HEK293T (cell line): ENCODE data around the gene CHRNE.
"Not testable (repeated sequence)": the region's sequence is repeated elsewhere in the genome, so short reads cannot be mapped to it uniquely, and the experiment has no call there.

ENCODE experiments used
- CTCF ChIA-PET: fragments of 350-600 bp; formaldehyde crosslinking; extraction: SDS; loops from one replicate; lab custom pipeline; 2021; ENCODE audit warnings: antibody characterized with exemption, inconsistent platforms; lab: Yijun Ruan, JAX
- POLR2A ChIA-PET: fragments of 350-600 bp; formaldehyde crosslinking; extraction: SDS; loops from one replicate; lab custom pipeline; 2020; ENCODE audit warnings: antibody characterized with exemption, inconsistent platforms; lab: Yijun Ruan, JAX
- DNase-seq: peaks from one replicate; pipeline ENCODE4 v3.0.0; 2012; ENCODE audit warnings: mixed read lengths; ENCODE audit errors: extremely low spot score
- ARNT ChIP-seq: fragments of 450-650 bp; IDR thresholded peaks from 2 replicates; pipeline ENCODE4 v1.6.1; 2017; ENCODE audit warnings: mild to moderate bottlenecking
- BHLHE40 ChIP-seq: fragments of 450-650 bp; IDR thresholded peaks from 2 replicates; pipeline ENCODE4 v1.6.1; 2016; ENCODE audit warnings: mild to moderate bottlenecking, moderate library complexity, borderline replicate concordance
- CTBP1 ChIP-seq: fragments of 450-650 bp; IDR thresholded peaks from 2 replicates; pipeline ENCODE4 v1.6.1; 2016; ENCODE audit warnings: borderline replicate concordance
- ELF4 ChIP-seq: fragments of 450-650 bp; IDR thresholded peaks from 2 replicates; pipeline ENCODE4 v1.6.1; 2017; ENCODE audit warnings: antibody characterized with exemption
- FOXA1 ChIP-seq: fragments of 450-650 bp; IDR thresholded peaks from 2 replicates; pipeline ENCODE4 v1.6.1; 2016; ENCODE audit warnings: mild to moderate bottlenecking
- FOXK2 ChIP-seq: fragments of 450-650 bp; IDR thresholded peaks from 2 replicates; pipeline ENCODE4 v1.6.1; 2016; ENCODE audit warnings: mild to moderate bottlenecking
- FOXM1 ChIP-seq: fragments of 450-650 bp; IDR thresholded peaks from 2 replicates; pipeline ENCODE4 v1.6.1; 2017; ENCODE audit warnings: mild to moderate bottlenecking, borderline replicate concordance
- HDGF ChIP-seq: fragments of 450-650 bp; IDR thresholded peaks from 2 replicates; pipeline ENCODE4 v1.6.1; 2017; ENCODE audit warnings: antibody characterized with exemption, borderline replicate concordance
- L3MBTL2 ChIP-seq: fragments of 450-650 bp; conservative IDR thresholded peaks from 2 replicates; pipeline ENCODE4 v1.6.1; 2016; ENCODE audit warnings: mild to moderate bottlenecking
- LEF1 ChIP-seq: fragments of 450-650 bp; IDR thresholded peaks from 2 replicates; pipeline ENCODE4 v1.6.1; 2017; ENCODE audit warnings: mild to moderate bottlenecking, borderline replicate concordance
- NFRKB ChIP-seq: fragments of 450-650 bp; IDR thresholded peaks from 2 replicates; pipeline ENCODE4 v1.6.1; 2016; ENCODE audit warnings: mild to moderate bottlenecking, moderate library complexity
- PKNOX1 ChIP-seq: fragments of 450-650 bp; IDR thresholded peaks from 2 replicates; pipeline ENCODE4 v1.6.1; 2016
- SP1 ChIP-seq: fragments of 450-650 bp; IDR thresholded peaks from 2 replicates; pipeline ENCODE4 v1.6.1; 2017
- SUZ12 ChIP-seq: fragments of 450-650 bp; IDR thresholded peaks from 2 replicates; pipeline ENCODE4 v1.6.1; 2016; ENCODE audit warnings: mild to moderate bottlenecking
- TARDBP ChIP-seq: fragments of 450-650 bp; IDR thresholded peaks from 2 replicates; pipeline ENCODE4 v1.6.1; 2016
- ZNF384 ChIP-seq: fragments of 450-650 bp; IDR thresholded peaks from 2 replicates; pipeline ENCODE4 v1.6.1; 2016

The CHRNE gene

GRCh38 chr17:4861052-4861451 is 41.8 kb downstream of the CHRNE start:
- ChIA-PET POLR2A (interaction anchor here (1.4 kb wide), 1 partner anchor 79 kb away, joined by 4 read pairs; the partner anchor contains the start of genes RNF167 and SLC25A11), CTCF (no interaction called here)
- DNase-seq: no peak
- TF ChIP-seq SUZ12 (no peak), LEF1 (no peak), NFRKB (no peak), ARNT (no peak), L3MBTL2 (no peak), BHLHE40 (no peak), ZNF384 (no peak), SP1 (no peak), PKNOX1 (no peak), ELF4 (no peak), CTBP1 (no peak), TARDBP (no peak), FOXK2 (no peak), HDGF (no peak), FOXM1 (no peak), FOXA1 (no peak)

GRCh38 chr17:4860651-4861050 is 42.2 kb downstream of the CHRNE start:
- no peak for TF ChIP-seq NFRKB
- TF ChIP-seq FOXA1: no peak
- no peak for TF ChIP-seq BHLHE40
- TF ChIP-seq TARDBP: no peak
- TF ChIP-seq LEF1: no peak
- no peak for TF ChIP-seq ZNF384
- no peak for TF ChIP-seq FOXM1
- no peak for TF ChIP-seq ARNT
- TF ChIP-seq CTBP1: no peak
- no peak for TF ChIP-seq ELF4
- no peak for TF ChIP-seq PKNOX1
- no peak for TF ChIP-seq FOXK2
- TF ChIP-seq SP1: no peak
- no peak for TF ChIP-seq HDGF
- no peak for TF ChIP-seq SUZ12
- no peak for TF ChIP-seq L3MBTL2
- no peak for DNase-seq
- POLR2A ChIA-PET: interaction anchor here (1.4 kb wide), 1 partner anchor 80 kb away, joined by 4 read pairs; the partner anchor contains the start of genes RNF167 and SLC25A11
- CTCF ChIA-PET: no interaction called here

GRCh38 chr17:4859816-4860625 is 42.9 kb downstream of the CHRNE start:
- DNase-seq: no peak
- CTCF ChIA-PET: no interaction called here
- no peak for TF ChIP-seq LEF1
- TF ChIP-seq HDGF: no peak
- no peak for TF ChIP-seq PKNOX1
- TF ChIP-seq ARNT: no peak
- no peak for TF ChIP-seq FOXA1
- TF ChIP-seq ZNF384: no peak
- no peak for TF ChIP-seq ELF4
- POLR2A ChIA-PET: no interaction called here

GRCh38 chr17:4858882-4859260 is 44.0 kb downstream of the CHRNE start:
- no peak for DNase-seq
- POLR2A ChIA-PET: no interaction called here
- TF ChIP-seq FOXA1 (no peak), SUZ12 (no peak), LEF1 (no peak), ARNT (no peak), PKNOX1 (no peak), ELF4 (no peak), L3MBTL2 (no peak), CTBP1 (no peak), FOXM1 (no peak), TARDBP (no peak), NFRKB (no peak), FOXK2 (no peak)
- CTCF ChIA-PET: no interaction called here

GRCh38 chr17:4858068-4858881 is 44.6 kb downstream of the CHRNE start:
- ChIA-PET CTCF (no interaction called here), POLR2A (no interaction called here)
- DNase-seq: no peak
- TF ChIP-seq PKNOX1: no peak
- TF ChIP-seq FOXM1: no peak
- no peak for TF ChIP-seq ELF4
- TF ChIP-seq FOXA1: no peak
- TF ChIP-seq FOXK2: no peak
- no peak for TF ChIP-seq BHLHE40
- TF ChIP-seq NFRKB: no peak
- no peak for TF ChIP-seq HDGF
- no peak for TF ChIP-seq LEF1
- TF ChIP-seq SUZ12: no peak

- DNase-seq, POLR2A ChIA-PET, CTCF ChIA-PET: not testable (repeated sequence)
These were observed 45.6 kb downstream of the CHRNE start for GRCh38 chr17:4857347-4857746.
